Muscle of back (tissue), 11 donors: ENCODE data around the gene MRPL27. TPM values are rescaled to one million over a fixed set of nuclear protein-coding genes. Genes with fewer than 3 reads are reported as not detected.
A peak's percentile ranks its signal among the peaks of the same experiment; 100 is the strongest.

Experiments
- DNase-seq, 3 donors: peaks; one replicate each; pipeline versions ENCODE4 v3.0.0 to v3.0.0-alpha.2; 2013
- polyA plus RNA-seq, 10 donors: library from polyadenylated mRNA; unstranded; fragments of 120-200 nt; gene quantifications; one replicate each; pipeline ENCODE4 v1.2.1, GENCODE V29; 2013; ENCODE audit not compliant: insufficient read length in 10 of 10

The MRPL27 gene
- polyA plus RNA-seq, 10 donors = 47.2 to 61.7 (median 54.9) TPM

- no peak for DNase-seq
These were observed 10.3 kb downstream of the MRPL27 start for GRCh38 chr17:50362661-50363060.

DNA sequence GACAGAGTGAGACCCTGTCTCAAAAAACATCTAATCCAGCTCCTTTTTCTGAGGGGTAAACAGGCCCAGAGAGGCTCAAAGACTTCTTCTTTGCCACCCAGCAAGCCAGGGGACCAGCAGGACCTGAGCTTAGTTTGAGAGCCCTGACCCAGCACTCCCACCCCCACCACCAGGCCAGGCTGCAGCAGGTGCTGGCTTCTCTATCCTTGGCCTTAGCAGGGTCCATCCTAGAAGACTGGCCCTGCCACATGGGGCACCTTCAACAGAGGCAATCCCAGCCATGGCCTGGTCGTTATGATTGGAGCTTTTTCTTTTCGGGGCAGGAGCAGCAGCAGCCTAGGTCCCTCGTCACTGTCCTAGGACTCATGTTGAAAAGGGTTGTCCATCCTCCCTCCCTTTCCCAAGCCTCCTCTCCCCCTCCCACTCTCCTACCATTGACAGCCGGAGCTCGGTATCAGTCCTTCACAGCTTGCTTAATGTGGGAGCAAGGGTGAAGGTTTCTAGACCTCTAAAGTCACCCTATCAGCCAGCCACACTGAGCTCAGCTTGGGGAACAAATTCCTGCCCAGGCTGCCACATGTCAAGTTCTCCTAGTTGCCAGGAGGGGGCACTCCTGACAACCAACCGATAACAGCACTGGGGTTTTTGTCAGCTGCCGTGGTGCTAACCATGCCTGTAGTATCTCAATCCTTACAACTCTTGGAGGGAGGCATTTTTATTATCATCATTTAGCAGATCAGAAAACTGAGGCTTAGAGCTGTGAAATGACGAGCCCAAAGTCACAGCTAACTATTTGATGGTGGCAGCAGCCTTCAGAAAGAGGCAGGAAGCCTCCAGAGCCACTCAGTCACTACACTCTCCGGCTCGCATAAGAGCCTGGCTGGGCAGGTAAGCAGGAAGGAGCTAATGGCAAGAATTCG is 11.2 kb downstream of the MRPL27 start:
- peak in 2 of 3 donors; percentile 40 to 62 for DNase-seq

DNA sequence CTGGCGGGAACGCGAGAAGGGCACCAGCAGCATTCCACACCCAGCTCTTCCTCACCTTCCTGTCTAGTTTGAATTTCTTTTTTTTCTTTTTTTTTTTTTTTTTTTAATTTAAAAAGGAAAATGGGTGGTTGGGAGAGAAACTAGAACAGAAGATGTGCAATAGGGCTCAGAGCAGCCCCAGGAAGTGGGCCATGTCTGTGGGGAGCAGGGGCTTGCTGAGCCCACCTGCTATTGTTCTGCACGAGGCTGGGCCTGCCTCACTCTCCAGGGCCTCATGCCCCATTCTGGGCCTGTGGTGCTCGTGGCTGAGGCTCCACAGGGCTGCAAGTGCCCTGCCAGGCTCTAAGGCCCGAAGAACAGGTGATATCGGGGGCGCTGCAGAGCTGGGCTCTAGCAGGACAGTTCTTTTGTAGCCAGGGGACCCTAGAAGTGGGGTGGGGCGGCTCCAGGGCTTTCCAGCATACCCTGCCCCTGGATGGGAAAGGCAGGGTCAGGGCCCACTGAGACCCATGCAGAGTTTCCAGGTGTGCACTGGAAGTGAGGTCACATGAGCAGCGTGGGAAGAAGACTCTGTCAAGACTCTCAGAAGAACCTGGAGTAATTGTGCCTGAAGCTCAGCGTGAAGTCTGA is 12.4 kb downstream of the MRPL27 start:
- no peak for DNase-seq

GRCh38 chr17:50359998-50360461 is 13.0 kb downstream of the MRPL27 start:
- DNase-seq = no peak

DNA sequence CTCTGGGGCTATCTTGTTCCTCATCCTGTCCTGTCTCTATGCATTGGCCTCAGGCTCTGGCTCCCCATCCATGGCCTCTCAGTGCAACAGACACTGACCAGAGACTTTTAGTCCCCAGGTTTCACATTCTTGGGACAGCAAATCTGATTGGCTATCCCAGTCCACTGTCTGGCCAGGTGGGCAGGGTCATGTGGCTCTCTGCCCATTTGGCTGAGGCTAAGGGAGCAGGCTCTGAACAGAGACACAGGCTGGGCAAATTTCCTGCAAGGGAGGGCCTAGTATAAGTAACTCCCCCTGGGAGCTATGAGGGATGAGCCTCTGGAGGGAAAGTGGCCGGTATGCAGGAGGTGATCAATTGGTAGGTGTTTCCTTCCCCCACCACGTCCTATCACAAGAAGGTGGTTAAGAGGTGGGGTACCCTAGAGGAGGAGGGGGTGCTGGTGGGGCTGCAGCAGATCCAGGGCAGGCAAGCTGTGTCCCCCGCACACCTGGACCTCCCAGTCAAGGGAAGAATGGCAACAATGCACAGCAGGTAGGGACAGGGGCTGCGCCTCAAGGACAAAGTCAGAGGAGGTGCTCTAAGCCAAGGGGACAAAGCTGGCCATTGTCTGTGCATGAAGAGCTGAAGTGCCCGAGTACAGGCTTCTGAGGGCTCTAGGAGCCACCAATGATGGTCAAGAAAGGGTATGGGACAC is 13.8 kb downstream of the MRPL27 start:
- DNase-seq = no peak

- DNase-seq = no peak
These were observed 14.8 kb downstream of the MRPL27 start for GRCh38 chr17:50358177-50358576.

- DNase-seq = no peak
These were observed 16.0 kb downstream of the MRPL27 start for GRCh38 chr17:50356892-50357510.

DNA sequence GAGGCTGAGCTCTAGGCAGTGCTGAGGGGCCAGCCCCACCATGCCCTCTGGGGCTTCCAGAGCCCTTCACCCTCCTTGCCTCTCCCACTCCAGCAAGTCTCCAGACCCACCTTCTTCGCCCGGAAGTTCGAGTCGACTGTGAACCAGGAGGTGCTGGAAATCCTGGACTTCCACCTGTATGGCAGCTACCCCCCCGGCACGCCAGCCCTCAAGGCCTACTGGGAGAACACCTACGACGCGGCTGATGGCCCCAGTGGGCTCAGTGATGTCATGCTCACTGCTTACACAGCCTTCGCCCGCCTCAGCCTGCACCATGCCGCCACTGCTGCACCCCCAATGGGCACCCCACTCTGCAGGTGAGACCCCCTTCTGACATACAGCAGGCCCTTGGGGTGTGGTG is 16.6 kb downstream of the MRPL27 start:
- no peak for DNase-seq

GRCh38 chr17:50355701-50356341 is 17.2 kb downstream of the MRPL27 start:
- DNase-seq = no peak

- no peak for DNase-seq
These were observed 17.7 kb downstream of the MRPL27 start for GRCh38 chr17:50355336-50355700.

GRCh38 chr17:50354776-50355175 is 18.2 kb downstream of the MRPL27 start:
- no peak for DNase-seq

DNA sequence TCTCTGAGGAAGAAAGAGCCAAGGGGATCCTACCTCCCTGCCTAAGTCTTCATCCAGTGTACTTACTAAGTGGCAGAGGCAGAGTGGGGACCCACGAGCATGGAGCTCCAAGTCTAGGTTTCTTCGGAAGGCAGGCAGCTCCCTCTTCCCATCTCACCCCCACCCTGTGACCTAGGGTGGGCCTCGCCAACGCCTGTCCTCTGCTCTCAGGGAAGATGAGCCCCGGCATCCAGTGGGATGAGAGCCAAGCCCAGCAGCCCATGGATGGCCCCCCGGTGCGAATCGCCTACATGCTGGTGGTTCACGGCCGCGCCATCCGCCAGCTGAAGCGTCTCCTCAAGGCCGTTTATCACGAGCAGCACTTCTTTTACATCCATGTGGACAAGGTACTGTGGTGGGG is 18.8 kb downstream of the MRPL27 start:
- DNase-seq = no peak

DNA sequence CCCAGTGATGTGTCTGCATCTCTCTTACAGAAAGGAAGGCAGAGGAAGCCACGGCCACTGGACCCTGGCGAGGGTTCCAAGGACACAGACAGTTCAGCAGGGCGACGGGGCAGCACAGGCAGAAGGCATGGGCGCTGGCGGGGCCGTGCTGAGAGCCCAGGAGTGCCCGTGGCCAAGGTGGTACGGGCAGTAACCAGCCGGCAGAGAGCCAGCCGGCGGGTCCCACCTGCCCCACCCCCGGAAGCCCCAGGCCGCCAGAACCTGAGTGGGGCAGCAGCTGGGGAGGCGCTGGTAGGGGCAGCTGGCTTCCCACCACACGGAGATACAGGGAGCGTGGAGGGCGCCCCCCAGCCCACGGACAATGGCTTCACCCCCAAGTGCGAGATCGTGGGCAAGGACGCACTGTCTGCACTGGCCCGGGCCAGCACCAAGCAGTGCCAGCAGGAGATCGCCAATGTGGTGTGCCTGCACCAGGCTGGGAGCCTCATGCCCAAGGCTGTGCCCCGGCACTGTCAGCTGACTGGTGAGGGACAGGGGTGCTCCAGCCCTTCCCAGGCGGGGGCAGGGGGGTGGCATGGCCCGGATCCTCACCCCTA is 19.3 kb downstream of the MRPL27 start:
- DNase-seq = no peak

DNA sequence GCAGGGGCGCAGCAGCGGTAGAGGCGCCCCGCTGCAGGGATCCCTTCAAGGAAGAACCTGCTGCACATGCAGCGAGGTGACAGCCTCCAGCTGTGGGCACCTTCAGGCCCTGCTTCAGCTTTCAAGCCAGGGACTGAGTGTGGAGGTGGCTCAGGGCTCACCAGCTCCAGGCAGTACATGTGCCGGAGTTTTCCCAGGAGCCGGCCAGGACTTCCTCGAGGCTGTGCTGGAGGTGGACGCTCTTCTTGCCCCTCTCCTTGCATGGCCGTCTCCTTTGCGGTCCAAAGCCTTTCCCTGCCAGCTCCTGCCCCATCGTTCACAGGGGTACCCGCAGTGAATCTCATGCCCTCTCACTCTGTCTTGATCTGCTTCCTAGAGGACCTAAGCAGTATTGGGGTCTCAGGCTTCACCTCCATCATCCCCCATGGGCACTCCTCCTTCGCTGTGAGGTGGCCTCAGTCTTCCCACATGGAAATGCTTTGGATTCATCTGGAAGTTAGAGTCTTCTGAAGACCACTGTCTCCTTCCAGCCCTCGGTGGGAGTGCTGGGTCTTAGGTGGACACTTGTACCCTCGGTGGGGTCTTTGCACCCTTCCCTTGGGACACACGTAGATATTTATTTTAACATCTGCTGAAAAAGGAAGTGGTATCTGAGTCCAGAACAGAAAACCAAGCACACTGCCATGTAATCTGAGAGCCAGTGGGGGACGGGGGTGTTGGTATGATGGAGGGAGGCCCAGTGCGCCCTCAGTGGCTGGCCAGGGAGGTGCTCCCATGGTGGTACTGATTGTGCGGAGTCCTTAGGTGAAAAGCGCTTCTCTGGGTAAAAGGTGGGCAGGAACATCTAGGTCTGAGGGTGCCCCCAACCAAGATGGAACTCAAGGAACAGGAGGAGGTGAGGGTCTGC is 20.0 kb downstream of the MRPL27 start:
- DNase-seq = no peak

DNA sequence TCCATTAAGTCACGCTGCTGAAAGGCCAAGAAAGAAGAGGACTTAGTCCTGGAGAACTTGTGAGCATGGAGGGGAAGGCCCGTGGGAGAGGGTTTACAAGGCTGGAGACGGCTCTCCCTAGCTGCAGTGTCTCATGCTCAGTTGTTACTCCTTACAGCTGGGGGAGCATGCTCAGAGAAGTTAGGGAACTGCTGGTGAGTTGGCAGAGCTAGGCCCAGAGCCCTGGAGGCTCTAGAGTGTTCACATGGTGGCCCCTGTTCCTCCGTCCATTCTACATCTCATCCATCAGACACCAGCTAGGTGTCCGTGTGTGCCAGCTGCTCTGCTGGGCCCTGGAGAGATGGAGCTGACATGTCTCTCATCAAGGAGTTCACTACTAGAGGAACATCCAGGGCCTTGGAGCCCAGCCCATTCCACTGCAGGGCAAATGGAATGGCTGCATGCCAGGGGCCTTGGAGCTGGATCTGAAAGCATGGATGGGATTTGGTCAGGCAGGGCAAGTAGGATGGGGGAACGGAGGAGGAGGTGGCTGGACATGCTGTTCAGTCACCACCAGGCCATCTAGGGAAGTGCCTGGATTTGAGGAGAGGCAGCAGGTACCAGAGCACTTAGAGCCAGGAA is 20.8 kb downstream of the MRPL27 start:
- no peak for DNase-seq

DNA sequence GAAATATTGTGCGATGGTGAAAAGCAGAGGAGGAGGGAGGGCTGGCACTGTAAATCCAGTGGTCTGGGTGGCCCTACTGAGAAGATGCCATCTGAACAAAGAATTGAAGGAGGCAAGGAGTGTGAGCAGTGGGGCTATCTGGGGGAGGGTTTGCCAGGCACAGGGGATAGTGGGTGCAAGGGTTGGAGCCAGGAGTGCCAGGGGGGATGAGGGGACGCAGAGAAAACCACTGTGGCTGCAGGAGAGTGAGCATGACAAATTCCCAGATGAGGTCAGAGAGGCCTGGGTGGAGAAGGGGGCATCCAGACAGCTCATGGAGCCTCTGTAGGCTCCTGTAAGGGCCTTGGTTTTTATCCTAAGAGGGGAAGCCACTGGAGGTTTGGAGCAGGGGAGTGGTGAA is 22.3 kb downstream of the MRPL27 start:
- DNase-seq = no peak

- DNase-seq = no peak
These were observed 23.8 kb downstream of the MRPL27 start for GRCh38 chr17:50349243-50349600.

DNA sequence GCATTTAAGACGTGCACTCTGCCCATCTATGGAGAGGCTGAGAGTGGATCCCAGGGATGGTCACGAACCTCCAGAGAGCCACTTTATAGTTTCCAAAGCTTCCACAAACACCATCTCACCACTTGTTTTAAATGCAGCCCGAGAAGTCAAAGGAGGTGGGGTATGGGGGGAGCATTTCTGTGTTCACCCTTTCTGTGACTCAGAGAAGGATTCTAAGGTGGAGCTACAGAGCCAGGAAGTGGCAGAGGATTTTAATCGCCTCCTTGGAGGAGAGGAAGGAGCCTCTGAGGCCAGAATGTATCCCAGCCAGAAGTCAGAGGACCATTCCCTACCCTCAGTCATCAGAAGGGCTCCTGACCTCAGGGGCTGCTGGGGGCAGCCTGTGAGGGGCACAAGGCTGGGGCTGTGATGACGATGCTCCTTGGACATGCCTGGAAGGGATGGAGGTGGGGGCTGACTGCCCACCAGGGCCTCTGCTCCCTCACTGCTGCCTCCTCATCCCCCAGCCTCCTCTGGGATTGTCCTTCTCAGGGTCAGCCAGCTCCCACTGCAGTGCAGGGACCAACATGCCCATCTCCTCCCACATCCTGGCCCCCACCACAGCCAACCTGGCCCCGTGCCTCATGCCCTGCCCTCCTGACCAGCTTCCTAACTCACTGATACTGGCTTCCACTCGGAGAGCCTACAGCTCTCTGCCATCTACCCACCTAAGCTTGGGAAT is 24.3 kb downstream of the MRPL27 start:
- no peak for DNase-seq

DNA sequence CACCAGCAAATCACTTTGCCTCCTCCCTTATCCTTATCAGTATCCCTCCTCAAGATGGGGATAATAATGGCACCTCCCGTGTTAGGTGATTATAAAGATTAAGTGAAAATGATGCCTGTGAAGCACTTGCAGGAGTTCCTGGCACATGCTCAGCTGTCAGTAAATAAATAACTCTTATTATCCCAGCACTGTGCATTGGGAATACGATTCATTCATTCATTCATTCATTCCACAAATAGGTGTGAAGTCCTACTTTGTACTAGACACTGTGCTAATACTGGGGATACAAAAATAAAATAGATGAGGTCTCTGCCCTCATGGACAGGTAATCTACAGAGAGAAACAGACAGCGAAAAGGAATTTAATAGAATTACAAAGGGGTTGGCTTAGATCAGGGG is 25.1 kb downstream of the MRPL27 start:
- no peak for DNase-seq
